Stimulated activated effector memory CD8-positive, alpha-beta T cell treated with anti-CD3 and anti-CD28 coated beads, Interleukin-12 subunit alpha, Interleukin-12 subunit beta, amount 100 ng/mL, for 72 hours (primary cell): ENCODE results near the gene MARK3.
"Not testable (repeated sequence)": the region's sequence is repeated elsewhere in the genome, so short reads cannot be mapped to it uniquely, and the experiment has no call there.

ENCODE experiments used
- ATAC-seq: fragments of 150-1000 bp; cut with Tn5 transposase; 2 replicates; pipeline ENCODE4 v1.10.0; 2021
- DNase-seq, 2 donors: peaks; one replicate each; pipeline ENCODE4 v3.0.0; 2021 to 2022; ENCODE audit warnings: low spot score in 2 of 2
- H3K27ac Mint-ChIP-seq: one replicate; pipeline ENCODE4 v1.8.0; 2022; ENCODE audit warnings: mild to moderate bottlenecking, mixed read lengths
- H3K36me3 Mint-ChIP-seq: one replicate; pipeline ENCODE4 v1.8.0; 2022; ENCODE audit warnings: mild to moderate bottlenecking, mixed read lengths
- H3K4me1 Mint-ChIP-seq: one replicate; pipeline ENCODE4 v1.8.0; 2022; ENCODE audit warnings: mixed read lengths
- H3K4me3 Mint-ChIP-seq: one replicate; pipeline ENCODE4 v1.8.0; 2022; ENCODE audit warnings: mild to moderate bottlenecking, mixed read lengths
- H3K9me3 Mint-ChIP-seq: one replicate; pipeline ENCODE4 v1.8.0; 2022; ENCODE audit warnings: mixed read lengths

MARK3 gene

GRCh38 chr14:103499709-103500108 is 114.5 kb downstream of the MARK3 start:
- Mint-ChIP-seq H3K9me3 (no peaks in the 10 kb centered on the region), H3K36me3 (peaks cover 99% of the 10 kb centered on the region), H3K4me1 (peaks cover 18% of the 10 kb centered on the region), H3K27ac (no peak overlapping the region), H3K4me3 (no peak overlapping the region)
- ATAC-seq (peak; percentile 55), DNase-seq (no peak)

- ATAC-seq (peak; percentile 94), DNase-seq (peak; percentile 64 to 85)
- no peak overlapping the region for H3K4me3 Mint-ChIP-seq
- H3K36me3 Mint-ChIP-seq = peaks cover 99% of the 10 kb centered on the region
- peaks cover 24% of the 10 kb centered on the region for H3K4me1 Mint-ChIP-seq
- no peaks in the 10 kb centered on the region for H3K9me3 Mint-ChIP-seq
- no peak overlapping the region for H3K27ac Mint-ChIP-seq
Measured at GRCh38 chr14:103500148-103500990, 115.2 kb downstream of the MARK3 start.

- Mint-ChIP-seq H3K4me3 (no peak overlapping the region), H3K9me3 (no peaks in the 10 kb centered on the region), H3K27ac (peak overlapping the region; percentile 24), H3K4me1 (peaks cover 26% of the 10 kb centered on the region), H3K36me3 (peaks cover 99% of the 10 kb centered on the region)
- DNase-seq = no peak
- ATAC-seq = no peak
Measured at GRCh38 chr14:103501041-103501870, 116.0 kb downstream of the MARK3 start.

- Mint-ChIP-seq H3K36me3 (peaks cover 99% of the 10 kb centered on the region), H3K4me3 (no peak overlapping the region), H3K27ac (peak overlapping the region; percentile 24)
Measured at GRCh38 chr14:103501921-103502669, 116.9 kb downstream of the MARK3 start.

GRCh38 chr14:103502877-103503276 is 117.7 kb downstream of the MARK3 start:
- peaks cover 26% of the 10 kb centered on the region for H3K4me1 Mint-ChIP-seq
- H3K36me3 Mint-ChIP-seq = peaks cover 99% of the 10 kb centered on the region
- peak overlapping the region; percentile 45 for H3K27ac Mint-ChIP-seq
- H3K9me3 Mint-ChIP-seq = no peaks in the 10 kb centered on the region
- H3K4me3 Mint-ChIP-seq = no peak overlapping the region
- ATAC-seq (no peak), DNase-seq (no peak)

More at GRCh38 chr14:103501921-103502669, 116.9 kb downstream of the MARK3 start:
- Mint-ChIP-seq H3K4me1 (peaks cover 26% of the 10 kb centered on the region), H3K9me3 (no peaks in the 10 kb centered on the region)
- no peak for ATAC-seq
- DNase-seq = no peak

GRCh38 chr14:103503296-103503695 is 118.1 kb downstream of the MARK3 start:
- ATAC-seq = no peak
- Mint-ChIP-seq H3K4me1 (peaks cover 26% of the 10 kb centered on the region), H3K27ac (peak overlapping the region; percentile 45), H3K9me3 (no peaks in the 10 kb centered on the region), H3K4me3 (no peak overlapping the region), H3K36me3 (peaks cover 99% of the 10 kb centered on the region)
- DNase-seq = no peak

GRCh38 chr14:103504991-103505565 is 119.9 kb downstream of the MARK3 start:
- H3K36me3 Mint-ChIP-seq = peaks cover 97% of the 10 kb centered on the region
- no peak for ATAC-seq
- DNase-seq = no peak
- H3K4me1 Mint-ChIP-seq = peaks cover 20% of the 10 kb centered on the region
- H3K9me3 Mint-ChIP-seq = no peaks in the 10 kb centered on the region
- H3K27ac Mint-ChIP-seq = peak overlapping the region; percentile 87
- no peak overlapping the region for H3K4me3 Mint-ChIP-seq

GRCh38 chr14:103507751-103508150 is 122.5 kb downstream of the MARK3 start:
- Mint-ChIP-seq H3K9me3 (no peaks in the 10 kb centered on the region), H3K4me3 (no peak overlapping the region), H3K27ac (no peak overlapping the region), H3K36me3 (peaks cover 88% of the 10 kb centered on the region), H3K4me1 (peaks cover 12% of the 10 kb centered on the region)
- no peak for DNase-seq
- no peak for ATAC-seq

- DNase-seq = no peak
- no peak overlapping the region for H3K4me3 Mint-ChIP-seq
- peaks cover 79% of the 10 kb centered on the region for H3K36me3 Mint-ChIP-seq
- H3K27ac Mint-ChIP-seq = peak overlapping the region; percentile 70
- H3K9me3 Mint-ChIP-seq = no peaks in the 10 kb centered on the region
- H3K4me1 Mint-ChIP-seq = peaks cover 12% of the 10 kb centered on the region
- ATAC-seq = no peak
Measured at GRCh38 chr14:103508521-103509329, 123.5 kb downstream of the MARK3 start.

GRCh38 chr14:103509864-103510723 is 124.9 kb downstream of the MARK3 start:
- ATAC-seq = no peak
- H3K9me3 Mint-ChIP-seq = no peaks in the 10 kb centered on the region
- no peak for DNase-seq
- peaks cover 9% of the 10 kb centered on the region for H3K4me1 Mint-ChIP-seq
- no peak overlapping the region for H3K4me3 Mint-ChIP-seq
- H3K36me3 Mint-ChIP-seq = peaks cover 65% of the 10 kb centered on the region
- peak overlapping the region; percentile 70 for H3K27ac Mint-ChIP-seq

GRCh38 chr14:103510724-103511693 is 125.8 kb downstream of the MARK3 start:
- Mint-ChIP-seq H3K9me3 (no peaks in the 10 kb centered on the region), H3K4me3 (no peak overlapping the region), H3K27ac (peak overlapping the region; percentile 70), H3K36me3 (peaks cover 56% of the 10 kb centered on the region), H3K4me1 (peaks cover 4% of the 10 kb centered on the region)
- DNase-seq (no peak), ATAC-seq (no peak)

GRCh38 chr14:103512180-103512579 is 127.0 kb downstream of the MARK3 start:
- not testable (repeated sequence) for H3K27ac Mint-ChIP-seq, H3K4me3 Mint-ChIP-seq, H3K4me1 Mint-ChIP-seq, ATAC-seq, DNase-seq, H3K9me3 Mint-ChIP-seq
- H3K36me3 Mint-ChIP-seq = peaks cover 44% of the 10 kb centered on the region
